Activated CD4-positive, alpha-beta memory T cell treated with anti-CD3 and anti-CD28 coated beads for 36 hours (primary cell): ENCODE results near the gene MLLT3. TPM values are rescaled to one million over a fixed set of nuclear protein-coding genes. Genes with fewer than 3 reads are reported as not detected.

ENCODE experiments used
- CTCF ChIA-PET: fragments of 350-600 bp; sonication (Branson Sonifier 250); formaldehyde crosslinking; loops from one replicate; lab custom pipeline; 2021; ENCODE audit warnings: antibody characterized with exemption, inconsistent platforms; lab: Charles Lee
- POLR2A ChIA-PET: fragments of 350-600 bp; sonication (Branson Sonifier 250); formaldehyde crosslinking; loops from one replicate; lab custom pipeline; 2021; ENCODE audit warnings: antibody characterized with exemption; lab: Charles Lee
- DNase-seq: peaks from one replicate; pipeline ENCODE4 v3.0.0-alpha.2; 2020
- H3K27ac Mint-ChIP-seq: one replicate; pipeline ENCODE4 v1.8.0; 2021; ENCODE audit warnings: mixed read lengths
- H3K27me3 Mint-ChIP-seq: one replicate; pipeline ENCODE4 v1.8.0; 2021; ENCODE audit warnings: mixed read lengths
- H3K36me3 Mint-ChIP-seq: one replicate; pipeline ENCODE4 v1.8.0; 2021; ENCODE audit warnings: mixed read lengths
- H3K4me1 Mint-ChIP-seq: one replicate; pipeline ENCODE4 v1.8.0; 2021; ENCODE audit warnings: low read depth, mixed read lengths
- H3K4me3 Mint-ChIP-seq: one replicate; pipeline ENCODE4 v1.8.0; 2021; ENCODE audit warnings: mild to moderate bottlenecking, mixed read lengths
- H3K9me3 Mint-ChIP-seq: one replicate; pipeline ENCODE4 v1.8.0; 2021; ENCODE audit warnings: mixed read lengths
- intact Hi-C: fragments of 100-400 bp; cut with micrococcal nuclease; formaldehyde crosslinking; loops from one replicate; pipeline ENCODE4 v1.15.1; 2023
- total RNA-seq, 2 experiments: library from RNA; stranded (reverse); gene quantifications; one replicate each; pipeline ENCODE4 v1.2.3, GENCODE V29; 2021

The MLLT3 gene
- total RNA-seq, 2 experiments from 2014 or later: 30.8 to 34.0 TPM

- Mint-ChIP-seq H3K4me1 (peaks cover 68% of the 10 kb centered on the region), H3K9me3 (no peaks in the 10 kb centered on the region), H3K36me3 (peaks cover 5% of the 10 kb centered on the region), H3K27ac (peak overlapping the region; percentile 70), H3K4me3 (no peak overlapping the region), H3K27me3 (no peaks in the 10 kb centered on the region)
- intact Hi-C loops: loop anchor here (1.0 to 2.0 kb wide), 9 partner anchors 10 to 364 kb away; partner anchors contain the start of genes FOCAD and MLLT3
- POLR2A ChIA-PET: interaction anchor here (0.6 to 2.1 kb wide), 5 partner anchors 10 to 363 kb away, joined by 3 to 8 read pairs (median 3); partner anchors contain the start of gene FOCAD
- no peak for DNase-seq
- CTCF ChIA-PET: interaction anchor here (0.8 to 2.1 kb wide), 4 partner anchors 34 to 621 kb away, joined by 3 to 7 read pairs (median 5); no protein-coding TSS in a partner anchor
Observed at GRCh38 chr9:20320921-20321320, 301.4 kb downstream of the MLLT3 start.

- peaks cover 5% of the 10 kb centered on the region for H3K36me3 Mint-ChIP-seq
- H3K9me3 Mint-ChIP-seq: no peaks in the 10 kb centered on the region
- peak; percentile 48 for DNase-seq
- ChIA-PET CTCF (interaction anchor here (1.4 to 2.1 kb wide), 3 partner anchors 10 to 622 kb away, joined by 3 to 7 read pairs (median 4); no protein-coding TSS in a partner anchor), POLR2A (interaction anchor here (1.4 kb wide), 2 partner anchors 303 to 364 kb away, joined by 3 to 7 read pairs; partner anchors contain the start of genes FOCAD and MLLT3)
- peaks cover 80% of the 10 kb centered on the region for H3K4me1 Mint-ChIP-seq
- no peaks in the 10 kb centered on the region for H3K27me3 Mint-ChIP-seq
- H3K27ac Mint-ChIP-seq: peak overlapping the region; percentile 63
- no peak overlapping the region for H3K4me3 Mint-ChIP-seq
- intact Hi-C loops: loop anchor here (1.0 to 2.0 kb wide), 7 partner anchors 36 to 365 kb away; partner anchors contain the start of genes FOCAD and MLLT3
Observed at GRCh38 chr9:20319641-20320337, 302.5 kb downstream of the MLLT3 start.

- Mint-ChIP-seq H3K4me1 (peaks cover 78% of the 10 kb centered on the region), H3K27ac (peak overlapping the region; percentile 63), H3K36me3 (peaks cover 5% of the 10 kb centered on the region), H3K9me3 (no peaks in the 10 kb centered on the region), H3K27me3 (no peaks in the 10 kb centered on the region), H3K4me3 (no peak overlapping the region)
- POLR2A ChIA-PET: interaction anchor here (1.4 kb wide), 1 partner anchor 303 kb away, joined by 7 read pairs; the partner anchor contains the start of gene MLLT3
- intact Hi-C loops: no loop called here
- CTCF ChIA-PET: interaction anchor here (1.4 kb wide), 1 partner anchor 10 kb away, joined by 3 read pairs; no protein-coding TSS in a partner anchor
- DNase-seq: no peak
Observed at GRCh38 chr9:20319241-20319640, 303.1 kb downstream of the MLLT3 start.

GRCh38 chr9:20317701-20318100, 304.6 kb downstream of the MLLT3 start:
- CTCF ChIA-PET: no interaction called here

GRCh38 chr9:20316372-20316771, 305.9 kb downstream of the MLLT3 start:
- ChIA-PET CTCF (interaction anchor here (0.5 kb wide), 1 partner anchor 625 kb away, joined by 3 read pairs; no protein-coding TSS in a partner anchor), POLR2A (no interaction called here)
- no peaks in the 10 kb centered on the region for H3K27me3 Mint-ChIP-seq
- H3K4me3 Mint-ChIP-seq: no peak overlapping the region
- H3K36me3 Mint-ChIP-seq: no peaks in the 10 kb centered on the region
- intact Hi-C loops: no loop called here
- peaks cover 65% of the 10 kb centered on the region for H3K4me1 Mint-ChIP-seq
- no peak overlapping the region for H3K27ac Mint-ChIP-seq
- no peak for DNase-seq
- no peaks in the 10 kb centered on the region for H3K9me3 Mint-ChIP-seq

More at GRCh38 chr9:20317701-20318100, 304.6 kb downstream of the MLLT3 start:
- POLR2A ChIA-PET: no interaction called here
- intact Hi-C loops: no loop called here
- H3K4me3 Mint-ChIP-seq: no peak overlapping the region
- peaks cover 77% of the 10 kb centered on the region for H3K4me1 Mint-ChIP-seq
- no peak overlapping the region for H3K27ac Mint-ChIP-seq
- no peak for DNase-seq
- no peaks in the 10 kb centered on the region for H3K27me3 Mint-ChIP-seq
- no peaks in the 10 kb centered on the region for H3K9me3 Mint-ChIP-seq
- H3K36me3 Mint-ChIP-seq: peaks cover 2% of the 10 kb centered on the region

- POLR2A ChIA-PET: no interaction called here
- H3K9me3 Mint-ChIP-seq: no peaks in the 10 kb centered on the region
- peak overlapping the region; percentile 83 for H3K27ac Mint-ChIP-seq
- H3K27me3 Mint-ChIP-seq: no peaks in the 10 kb centered on the region
- H3K4me3 Mint-ChIP-seq: no peak overlapping the region
- intact Hi-C loops: loop anchor here (1.0 to 2.0 kb wide), 8 partner anchors 16 to 715 kb away; partner anchors contain the start of genes HACD4 and MLLT3
- H3K36me3 Mint-ChIP-seq: no peaks in the 10 kb centered on the region
- CTCF ChIA-PET: interaction anchor here (1.3 kb wide), 1 partner anchor 388 kb away, joined by 3 read pairs; no protein-coding TSS in a partner anchor
- H3K4me1 Mint-ChIP-seq: peaks cover 58% of the 10 kb centered on the region
- peak; percentile 33 for DNase-seq
Observed at GRCh38 chr9:20315677-20316076, 306.6 kb downstream of the MLLT3 start.

GRCh38 chr9:20314981-20315380, 307.3 kb downstream of the MLLT3 start:
- Mint-ChIP-seq H3K27ac (peak overlapping the region; percentile 83), H3K4me1 (peaks cover 51% of the 10 kb centered on the region), H3K27me3 (no peaks in the 10 kb centered on the region), H3K4me3 (no peak overlapping the region), H3K9me3 (no peaks in the 10 kb centered on the region), H3K36me3 (no peaks in the 10 kb centered on the region)
- intact Hi-C loops: loop anchor here (1.0 to 2.0 kb wide), 8 partner anchors 16 to 716 kb away; partner anchors contain the start of genes HACD4 and MLLT3
- DNase-seq: peak; percentile 38
- ChIA-PET CTCF (interaction anchor here (0.6 to 1.3 kb wide), 2 partner anchors 388 to 517 kb away, joined by 3 to 4 read pairs; no protein-coding TSS in a partner anchor), POLR2A (no interaction called here)

- peaks cover 37% of the 10 kb centered on the region for H3K4me1 Mint-ChIP-seq
- H3K9me3 Mint-ChIP-seq: no peaks in the 10 kb centered on the region
- no peaks in the 10 kb centered on the region for H3K36me3 Mint-ChIP-seq
- no peak for DNase-seq
- H3K27ac Mint-ChIP-seq: no peak overlapping the region
- intact Hi-C loops: no loop called here
- ChIA-PET CTCF (interaction anchor here (0.6 kb wide), 1 partner anchor 108 kb away, joined by 3 read pairs; no protein-coding TSS in a partner anchor), POLR2A (interaction anchor here (0.8 kb wide), 1 partner anchor 12 kb away, joined by 3 read pairs; no protein-coding TSS in a partner anchor)
- no peak overlapping the region for H3K4me3 Mint-ChIP-seq
- H3K27me3 Mint-ChIP-seq: no peaks in the 10 kb centered on the region
Observed at GRCh38 chr9:20313415-20313814, 308.9 kb downstream of the MLLT3 start.

GRCh38 chr9:20312732-20313131, 309.6 kb downstream of the MLLT3 start:
- Mint-ChIP-seq H3K27ac (no peak overlapping the region), H3K27me3 (no peaks in the 10 kb centered on the region), H3K9me3 (no peaks in the 10 kb centered on the region), H3K4me3 (no peak overlapping the region), H3K4me1 (peaks cover 37% of the 10 kb centered on the region), H3K36me3 (no peaks in the 10 kb centered on the region)
- intact Hi-C loops: no loop called here
- no peak for DNase-seq
- CTCF ChIA-PET: no interaction called here
- POLR2A ChIA-PET: no interaction called here

- POLR2A ChIA-PET: no interaction called here
- intact Hi-C loops: no loop called here
- DNase-seq: no peak
- Mint-ChIP-seq H3K27ac (no peak overlapping the region), H3K4me1 (peaks cover 17% of the 10 kb centered on the region), H3K27me3 (no peaks in the 10 kb centered on the region), H3K4me3 (no peak overlapping the region), H3K9me3 (no peaks in the 10 kb centered on the region), H3K36me3 (no peaks in the 10 kb centered on the region)
- CTCF ChIA-PET: no interaction called here
Observed at GRCh38 chr9:20310024-20310423, 312.3 kb downstream of the MLLT3 start.

GRCh38 chr9:20309124-20309523, 313.2 kb downstream of the MLLT3 start:
- POLR2A ChIA-PET: no interaction called here
- intact Hi-C loops: no loop called here
- no peak overlapping the region for H3K4me3 Mint-ChIP-seq

GRCh38 chr9:20307621-20308020, 314.7 kb downstream of the MLLT3 start:
- Mint-ChIP-seq H3K27ac (no peak overlapping the region), H3K27me3 (no peaks in the 10 kb centered on the region), H3K9me3 (no peaks in the 10 kb centered on the region), H3K36me3 (no peaks in the 10 kb centered on the region), H3K4me3 (no peak overlapping the region), H3K4me1 (peaks cover under 1% of the 10 kb centered on the region)
- ChIA-PET POLR2A (no interaction called here), CTCF (interaction anchor here (0.8 kb wide), 1 partner anchor 306 kb away, joined by 3 read pairs; no protein-coding TSS in a partner anchor)
- intact Hi-C loops: no loop called here
- no peak for DNase-seq

More at GRCh38 chr9:20309124-20309523, 313.2 kb downstream of the MLLT3 start:
- CTCF ChIA-PET: no interaction called here
- Mint-ChIP-seq H3K27me3 (no peaks in the 10 kb centered on the region), H3K4me1 (peaks cover 12% of the 10 kb centered on the region), H3K27ac (no peak overlapping the region), H3K9me3 (no peaks in the 10 kb centered on the region), H3K36me3 (no peaks in the 10 kb centered on the region)
- no peak for DNase-seq
